ENCODE measurements around the gene ZC3H7B. TPM values are rescaled to one million over a fixed set of nuclear protein-coding genes. Genes with fewer than 3 reads are reported as not detected.
"Not testable (repeated sequence)": the region's sequence is repeated elsewhere in the genome, so short reads cannot be mapped to it uniquely, and the experiment has no call there.

The ZC3H7B gene
- polyA plus RNA-seq, 3 donors = 93.3 to 102 (median 96.9) TPM

GRCh38 chr22:41368543-41369423 is 67.5 kb downstream of the ZC3H7B start:
- no peak for DNase-seq

- no peak for DNase-seq
Measured at GRCh38 chr22:41369424-41369745, 68.1 kb downstream of the ZC3H7B start.

- DNase-seq = no peak
Measured at GRCh38 chr22:41369837-41370236, 68.5 kb downstream of the ZC3H7B start.

GRCh38 chr22:41377846-41378245 is 76.5 kb downstream of the ZC3H7B start:
- no peak for DNase-seq

- peak; percentile 77 for DNase-seq
Measured at GRCh38 chr22:41380993-41381328, 79.6 kb downstream of the ZC3H7B start.

- DNase-seq = peak; percentile 99
Measured at GRCh38 chr22:41381329-41382097, 80.2 kb downstream of the ZC3H7B start, which contains the start of gene TEF. Gene TEF (plus strand): TSS chr22:41381942. CDS start chr22:41382045, 103 bp downstream.

- DNase-seq = peak; percentile 67
Measured at GRCh38 chr22:41382098-41382578, 80.8 kb downstream of the ZC3H7B start.

GRCh38 chr22:41382610-41383009 is 81.3 kb downstream of the ZC3H7B start:
- no peak for DNase-seq

GRCh38 chr22:41383085-41383484 is 81.8 kb downstream of the ZC3H7B start:
- no peak for DNase-seq

GRCh38 chr22:41384128-41384527 is 82.8 kb downstream of the ZC3H7B start:
- no peak for DNase-seq

GRCh38 chr22:41387341-41387740 is 86.0 kb downstream of the ZC3H7B start:
- no peak for DNase-seq

GRCh38 chr22:41394012-41394356 is 92.7 kb downstream of the ZC3H7B start:
- no peak for DNase-seq

- DNase-seq = no peak
Measured at GRCh38 chr22:41395531-41396240, 94.4 kb downstream of the ZC3H7B start.

- no peak for DNase-seq
Measured at GRCh38 chr22:41397143-41397811, 96.0 kb downstream of the ZC3H7B start.

GRCh38 chr22:41398921-41399320 is 97.6 kb downstream of the ZC3H7B start:
- DNase-seq = no peak

GRCh38 chr22:41401781-41402648 is 100.7 kb downstream of the ZC3H7B start:
- DNase-seq = no peak

- DNase-seq = not testable (repeated sequence)
Measured at GRCh38 chr22:41402851-41403250, 101.5 kb downstream of the ZC3H7B start.

- DNase-seq = peak; percentile 67
Measured at GRCh38 chr22:41403532-41404318, 102.4 kb downstream of the ZC3H7B start.

- DNase-seq = no peak
Measured at GRCh38 chr22:41405588-41405987, 104.3 kb downstream of the ZC3H7B start.

- DNase-seq = no peak
Measured at GRCh38 chr22:41406410-41406809, 105.1 kb downstream of the ZC3H7B start.

Measured in renal pelvis (tissue), 4 donors.